Renal cortex interstitium (tissue), 11 donors: ENCODE results near the gene DGCR6L. TPM values are rescaled to one million over a fixed set of nuclear protein-coding genes. Genes with fewer than 3 reads are reported as not detected.
"Not testable (repeated sequence)": the region's sequence is repeated elsewhere in the genome, so short reads cannot be mapped to it uniquely, and the experiment has no call there.

Experiments used
- DNase-seq, 11 donors: peaks; one replicate each; pipeline ENCODE4 v3.0.0-alpha.2; 2013; ENCODE audit warnings: low read depth in 9 of 11, low spot score in 4 of 11; ENCODE audit errors: extremely low read depth in 1 of 11
- polyA plus RNA-seq, 3 donors: library from polyadenylated mRNA; unstranded; fragments of 120-200 nt; gene quantifications; one replicate each; pipeline ENCODE4 v1.2.1, GENCODE V29; 2013; ENCODE audit not compliant: insufficient read length in 3 of 3

DGCR6L gene
- polyA plus RNA-seq, 3 donors, result 38.1 to 63.0 (median 52.5) TPM

- DNase-seq, result no peak
These were observed 34.5 kb upstream of the DGCR6L start for GRCh38 chr22:20354238-20354975.

GRCh38 chr22:20352536-20352935, 32.7 kb upstream of the DGCR6L start:
- not testable (repeated sequence) for DNase-seq

- not testable (repeated sequence) for DNase-seq
These were observed 26.7 kb upstream of the DGCR6L start for GRCh38 chr22:20346553-20346952.

- DNase-seq, result not testable (repeated sequence)
These were observed 18.4 kb upstream of the DGCR6L start for GRCh38 chr22:20338291-20338690.

GRCh38 chr22:20337807-20338206, 17.9 kb upstream of the DGCR6L start:
- not testable (repeated sequence) for DNase-seq

GRCh38 chr22:20336561-20336960, 16.7 kb upstream of the DGCR6L start:
- DNase-seq, result not testable (repeated sequence)

GRCh38 chr22:20328569-20328930, 8.7 kb upstream of the DGCR6L start:
- DNase-seq, result not testable (repeated sequence)

- DNase-seq, result not testable (repeated sequence)
These were observed 6.1 kb upstream of the DGCR6L start for GRCh38 chr22:20325996-20326395.

GRCh38 chr22:20324139-20324516, 4.3 kb upstream of the DGCR6L start:
- DNase-seq, result no peak

GRCh38 chr22:20321552-20322211, 1.8 kb upstream of the DGCR6L start:
- DNase-seq, result not testable (repeated sequence)

- DNase-seq, result not testable (repeated sequence)
These were observed 1.0 kb upstream of the DGCR6L start for GRCh38 chr22:20320659-20321551.

- DNase-seq, result no peak
These were observed 667 bp downstream of the DGCR6L start for GRCh38 chr22:20319041-20319744.

- DNase-seq, result not testable (repeated sequence)
These were observed 1.7 kb downstream of the DGCR6L start for GRCh38 chr22:20318043-20318688.

GRCh38 chr22:20317402-20318042, 2.3 kb downstream of the DGCR6L start:
- not testable (repeated sequence) for DNase-seq

GRCh38 chr22:20316844-20317401, 2.9 kb downstream of the DGCR6L start:
- DNase-seq, result no peak

GRCh38 chr22:20316217-20316843, 3.5 kb downstream of the DGCR6L start:
- no peak for DNase-seq
